NCI-H345 (cell line): ENCODE measurements around the gene FAM168A.

Source experiments
- DNase-seq: peaks from one replicate; lab custom pipeline; 2025; lab: John Stamatoyannopoulos, UW

The FAM168A gene

GRCh38 chr11:73555615-73556014, 42.3 kb downstream of the FAM168A start:
- no peak for DNase-seq

- DNase-seq, result no peak
Observed at GRCh38 chr11:73554671-73555320, 43.1 kb downstream of the FAM168A start.

- DNase-seq, result no peak
Observed at GRCh38 chr11:73553266-73553665, 44.6 kb downstream of the FAM168A start.

GRCh38 chr11:73551677-73552076, 46.2 kb downstream of the FAM168A start:
- no peak for DNase-seq

- DNase-seq, result no peak
Observed at GRCh38 chr11:73549376-73549775, 48.5 kb downstream of the FAM168A start.

- DNase-seq, result no peak
Observed at GRCh38 chr11:73547706-73548595, 50.0 kb downstream of the FAM168A start.

GRCh38 chr11:73542175-73542574, 55.7 kb downstream of the FAM168A start:
- no peak for DNase-seq

GRCh38 chr11:73539506-73540084, 58.3 kb downstream of the FAM168A start:
- no peak for DNase-seq

GRCh38 chr11:73538381-73538872, 59.5 kb downstream of the FAM168A start:
- DNase-seq, result no peak

- DNase-seq, result no peak
Observed at GRCh38 chr11:73537969-73538368, 59.9 kb downstream of the FAM168A start.

GRCh38 chr11:73536961-73537360, 61.0 kb downstream of the FAM168A start:
- no peak for DNase-seq

- DNase-seq, result no peak
Observed at GRCh38 chr11:73532310-73532709, 65.6 kb downstream of the FAM168A start.

- no peak for DNase-seq
Observed at GRCh38 chr11:73531386-73531785, 66.5 kb downstream of the FAM168A start.

- DNase-seq, result no peak
Observed at GRCh38 chr11:73530109-73530508, 67.8 kb downstream of the FAM168A start.

GRCh38 chr11:73529204-73529530, 68.7 kb downstream of the FAM168A start:
- DNase-seq, result no peak

GRCh38 chr11:73528483-73529203, 69.3 kb downstream of the FAM168A start:
- DNase-seq, result no peak

GRCh38 chr11:73528013-73528412, 69.9 kb downstream of the FAM168A start:
- DNase-seq, result no peak

- no peak for DNase-seq
Observed at GRCh38 chr11:73525611-73526010, 72.3 kb downstream of the FAM168A start.

- no peak for DNase-seq
Observed at GRCh38 chr11:73524774-73525173, 73.1 kb downstream of the FAM168A start.

GRCh38 chr11:73521621-73522020, 76.3 kb downstream of the FAM168A start:
- peak; percentile 2 for DNase-seq

GRCh38 chr11:73520353-73521061, 77.4 kb downstream of the FAM168A start:
- DNase-seq, result no peak

- DNase-seq, result no peak
Observed at GRCh38 chr11:73519266-73519665, 78.6 kb downstream of the FAM168A start.
